Measurements from ENCODE around the gene MILR1. TPM values are rescaled to one million over a fixed set of nuclear protein-coding genes. Genes with fewer than 3 reads are reported as not detected.

Gene MILR1
- total RNA-seq, 1 donor from 2014 or later, result 0.82 TPM

- FAIRE-seq, result no peak
These were observed 52.2 kb downstream of the MILR1 start for GRCh38 chr17:64500862-64501765.

DNA sequence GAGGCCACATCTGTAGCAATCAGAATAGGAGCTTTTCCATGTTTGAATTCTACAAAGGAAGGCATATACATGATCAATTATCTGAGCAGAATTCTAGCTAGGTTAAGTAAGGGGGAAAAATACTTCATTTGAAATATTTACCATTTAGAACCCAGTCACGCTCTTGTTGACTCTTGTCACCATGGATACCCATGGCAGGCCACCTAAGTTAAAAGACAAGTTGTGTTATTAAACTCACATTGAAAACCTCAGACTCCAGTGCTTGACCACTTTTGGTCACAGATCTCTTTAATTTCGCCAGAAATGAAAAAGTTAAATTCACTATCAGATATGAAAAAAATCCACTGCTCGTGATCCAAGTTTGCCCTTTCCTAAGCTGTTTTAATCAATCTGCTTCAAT, 53.1 kb downstream of the MILR1 start:
- DNase-seq (ENCODE audit: low spot score in 2 of 2), result no peak

More at GRCh38 chr17:64500862-64501765, 52.2 kb downstream of the MILR1 start:
- DNase-seq (ENCODE audit: low spot score in 2 of 2), result no peak

DNA sequence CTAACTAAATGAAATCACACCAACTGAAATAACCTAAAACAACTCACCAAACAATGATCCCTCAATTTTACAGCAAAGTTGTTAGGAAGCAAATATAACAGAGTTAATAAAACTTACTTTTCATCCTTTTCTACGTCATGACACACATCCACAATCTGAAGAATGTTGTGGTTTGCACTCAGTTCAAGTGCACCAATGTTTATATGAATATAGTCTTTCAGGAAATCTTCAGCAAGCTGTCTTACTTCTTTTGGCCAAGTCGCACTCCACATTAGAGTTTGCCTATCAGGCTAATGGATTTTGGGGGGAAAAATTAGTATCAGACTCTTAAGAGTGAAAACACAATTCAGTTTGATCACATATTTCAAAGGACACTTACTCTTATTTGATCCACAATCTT, 53.9 kb downstream of the MILR1 start:
- no peak for DNase-seq (ENCODE audit: low spot score in 2 of 2)

More for the DNA sequence above, 53.1 kb downstream of the MILR1 start:
- no peak for FAIRE-seq

DNA sequence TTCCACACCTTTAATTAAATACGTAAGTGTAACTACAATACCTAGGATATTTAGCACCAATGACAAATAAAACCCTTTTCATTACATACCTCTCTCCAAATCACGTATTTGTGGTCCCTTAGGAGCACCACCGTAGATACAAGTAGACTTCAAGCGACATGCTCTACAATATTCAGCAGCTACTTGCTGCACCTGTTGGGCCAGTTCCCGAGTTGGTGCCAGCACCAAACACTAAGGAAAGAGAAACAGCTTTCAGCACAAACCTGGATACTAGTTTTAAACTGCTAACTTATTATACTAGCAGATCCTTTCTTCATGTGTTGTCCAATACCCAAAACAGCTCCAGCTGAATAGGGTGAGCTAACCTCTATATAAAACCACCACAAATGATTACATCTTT, 54.4 kb downstream of the MILR1 start:
- FAIRE-seq, result no peak
- no peak for DNase-seq (ENCODE audit: low spot score in 2 of 2)

More for the DNA sequence above, 53.9 kb downstream of the MILR1 start:
- FAIRE-seq, result no peak

DNA sequence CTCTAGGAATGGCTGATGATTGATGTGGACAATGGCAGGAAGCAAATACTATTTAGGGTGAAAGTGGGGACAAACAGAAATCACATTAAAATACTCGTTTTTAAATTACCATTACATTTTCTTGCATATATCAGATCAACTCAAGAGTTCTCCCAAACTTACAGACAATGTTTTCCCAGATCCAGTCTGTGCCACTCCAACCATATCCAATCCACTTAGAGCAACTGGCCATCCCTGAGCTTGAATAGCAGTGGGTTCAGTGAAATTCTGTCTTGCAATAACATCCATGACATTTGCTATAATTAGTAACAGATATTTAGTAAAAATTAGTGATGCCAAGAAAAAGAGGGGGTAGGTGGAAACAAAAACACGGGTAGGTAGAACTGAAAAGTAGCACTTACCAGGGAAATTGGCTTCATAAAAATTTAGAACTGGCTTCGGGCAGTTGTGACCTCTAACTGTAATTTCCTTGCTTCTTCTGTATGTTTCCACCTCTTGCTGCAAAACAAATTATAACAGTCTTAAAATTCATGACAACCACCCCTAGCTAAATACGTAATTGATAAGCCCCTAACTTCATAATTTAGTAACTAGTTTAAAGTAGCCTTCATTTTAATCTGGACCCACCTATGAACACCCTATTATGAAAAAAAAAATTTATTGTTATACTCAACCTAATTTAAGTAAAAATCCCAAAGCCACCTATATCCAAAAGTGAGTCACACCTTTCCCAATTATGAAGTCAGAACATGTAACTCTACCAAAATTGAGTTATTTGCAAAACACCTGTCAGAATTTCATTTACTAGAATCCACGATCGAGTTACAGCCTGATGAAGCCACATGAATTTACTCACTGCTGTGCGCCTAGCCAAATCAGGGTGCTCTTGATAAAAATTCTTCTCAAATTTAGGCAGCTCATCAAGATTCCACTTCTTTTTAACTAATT, 55.2 kb downstream of the MILR1 start:
- FAIRE-seq (no peak), DNase-seq (ENCODE audit: low spot score in 2 of 2) (no peak)

DNA sequence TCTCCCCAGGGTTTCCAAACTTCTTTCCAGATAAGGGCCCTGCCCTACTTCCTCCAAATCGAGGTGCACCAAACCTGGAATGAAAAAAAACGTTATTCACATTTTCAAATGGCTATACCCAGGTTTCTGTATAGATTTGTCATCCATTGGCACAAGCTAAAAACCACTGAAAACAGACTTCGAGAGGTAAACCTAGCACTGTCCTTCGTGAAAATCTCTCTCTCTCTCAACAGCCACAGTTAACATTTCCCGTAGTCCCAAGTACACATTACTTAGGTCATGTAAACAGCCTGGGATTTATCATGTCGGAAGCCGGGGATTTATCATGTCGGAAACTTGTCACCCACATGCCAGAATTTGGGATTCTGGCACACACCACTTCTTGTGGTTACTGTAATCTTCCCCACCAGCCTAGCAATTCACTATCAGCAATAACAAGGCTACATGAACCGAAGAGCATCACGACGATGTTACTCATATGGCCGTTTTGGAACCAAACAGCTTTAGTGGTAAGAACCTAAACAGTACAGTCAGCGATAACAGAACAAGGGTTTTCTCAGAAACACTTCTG, 55.9 kb downstream of the MILR1 start:
- no peak for FAIRE-seq
- DNase-seq (ENCODE audit: low spot score in 2 of 2), result no peak

DNA sequence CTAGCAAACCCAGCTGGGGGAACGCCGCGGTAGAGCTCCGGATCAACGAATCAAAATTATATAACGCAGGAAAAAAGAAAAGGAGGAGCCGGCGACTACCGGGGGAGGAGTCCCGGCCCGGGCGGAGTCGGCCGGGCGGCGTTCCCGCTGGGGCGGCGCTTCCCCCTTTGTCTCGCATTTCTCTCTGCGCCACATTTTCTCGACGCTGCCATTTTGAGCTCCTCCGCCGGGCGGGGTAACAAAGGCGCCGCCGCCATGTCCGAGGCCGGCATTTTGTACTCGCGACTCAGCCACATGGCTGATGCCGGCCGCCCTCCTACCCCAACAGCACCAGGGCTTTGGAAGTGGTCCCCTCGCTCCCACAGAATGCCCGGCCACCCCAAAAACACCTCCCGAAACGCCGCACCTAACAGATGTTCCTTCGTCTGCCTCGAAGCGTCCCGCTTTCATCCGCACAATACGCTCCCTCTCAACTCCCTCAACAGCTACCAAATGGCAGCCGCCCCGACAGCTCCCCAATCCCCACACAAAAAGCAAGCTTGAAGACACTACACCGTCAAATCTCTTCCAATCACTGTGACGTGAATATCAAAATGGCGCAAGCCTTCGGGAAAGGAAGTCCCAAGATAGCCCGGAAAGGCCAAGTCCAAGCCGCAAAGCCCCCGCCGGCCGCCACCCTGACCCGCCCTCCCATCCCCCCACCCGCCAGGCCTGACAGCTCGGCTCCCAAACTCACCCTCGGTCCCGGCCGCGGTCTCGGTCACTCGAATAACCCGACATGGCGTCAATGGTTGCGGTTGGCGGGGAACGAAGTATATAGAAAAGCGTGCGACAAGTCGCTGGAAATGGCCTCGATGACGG, 56.7 kb downstream of the MILR1 start:
- DNase-seq (ENCODE audit: low spot score in 2 of 2) (peak; percentile 79 to 82), FAIRE-seq (no peak)

DNA sequence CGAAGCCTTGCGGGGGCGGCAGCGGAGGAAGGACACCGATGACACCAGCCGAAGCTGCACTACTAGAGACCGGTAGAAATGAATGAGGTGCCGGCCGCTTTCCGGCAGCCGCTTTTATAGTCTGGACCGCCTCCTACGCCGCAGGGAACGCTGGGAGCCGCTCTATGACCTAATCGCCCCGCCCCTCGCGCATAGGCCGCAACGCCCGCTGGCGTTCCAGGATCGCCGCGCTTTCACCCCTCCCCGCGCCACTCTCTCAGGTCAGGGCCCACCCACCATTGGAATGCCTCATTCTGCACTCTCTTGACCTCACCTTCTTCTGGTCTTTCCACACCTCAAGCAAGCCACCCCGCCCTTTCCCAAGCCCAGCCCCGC, 57.3 kb downstream of the MILR1 start, which contains the start of gene DDX5:
DDX5 (minus strand) TSS at position 89 of the 375 bp plus-strand sequence. CDS start 170 bp downstream, outside the sequence.
- FAIRE-seq, result no peak
- peak; percentile 91 for DNase-seq (ENCODE audit: low spot score in 2 of 2)

- FAIRE-seq (no peak), DNase-seq (ENCODE audit: low spot score in 2 of 2) (peak; percentile 84 to 88)
These were observed 57.9 kb downstream of the MILR1 start, which contains the start of gene CEP95 for GRCh38 chr17:64506576-64507412. Gene CEP95 (plus strand): TSS chr17:64506977. CDS start chr17:64507098, 121 bp downstream.

DNA sequence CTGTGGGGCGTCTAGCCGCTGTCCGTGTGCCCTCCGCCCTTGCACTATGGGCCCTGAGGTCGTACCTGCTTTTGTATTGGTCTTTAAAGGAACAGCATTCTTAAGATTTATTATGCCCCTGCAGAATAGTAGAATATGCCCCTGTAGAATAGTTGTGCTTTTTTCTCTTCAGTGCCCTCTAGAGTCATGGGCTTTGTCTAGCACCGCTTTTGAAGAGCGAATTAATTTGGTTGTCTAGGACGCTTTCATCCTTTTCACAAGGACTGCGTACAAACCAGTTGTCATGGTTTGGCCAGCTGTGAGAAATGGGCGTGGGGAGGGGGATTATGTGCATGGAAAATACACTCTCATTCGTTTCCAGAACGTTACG, 58.5 kb downstream of the MILR1 start:
- peak; percentile 43 to 46 for DNase-seq (ENCODE audit: low spot score in 2 of 2)
- no peak for FAIRE-seq

GRCh38 chr17:64508683-64509082, 59.8 kb downstream of the MILR1 start:
- no peak for DNase-seq (ENCODE audit: low spot score in 2 of 2)
- no peak for FAIRE-seq

DNA sequence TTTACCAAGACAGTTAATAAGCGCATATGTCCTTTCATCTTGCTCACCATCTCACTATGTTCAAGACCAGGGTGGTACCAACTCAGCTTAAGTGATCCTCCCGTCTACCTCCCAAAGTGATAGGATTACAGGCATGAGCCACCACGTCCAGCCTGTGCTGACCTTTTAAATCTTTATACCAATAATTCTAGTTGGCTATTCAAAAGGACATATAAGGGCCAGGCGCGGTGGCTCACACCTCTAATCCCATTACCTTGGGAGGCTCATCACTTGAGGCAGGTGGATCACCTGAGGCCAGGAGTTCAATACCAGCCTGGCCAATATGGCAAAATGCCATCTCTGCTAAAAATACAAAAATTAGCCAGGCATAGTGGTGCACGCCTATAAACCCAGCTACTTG, 60.3 kb downstream of the MILR1 start:
- FAIRE-seq (no peak), DNase-seq (ENCODE audit: low spot score in 2 of 2) (no peak)

DNA sequence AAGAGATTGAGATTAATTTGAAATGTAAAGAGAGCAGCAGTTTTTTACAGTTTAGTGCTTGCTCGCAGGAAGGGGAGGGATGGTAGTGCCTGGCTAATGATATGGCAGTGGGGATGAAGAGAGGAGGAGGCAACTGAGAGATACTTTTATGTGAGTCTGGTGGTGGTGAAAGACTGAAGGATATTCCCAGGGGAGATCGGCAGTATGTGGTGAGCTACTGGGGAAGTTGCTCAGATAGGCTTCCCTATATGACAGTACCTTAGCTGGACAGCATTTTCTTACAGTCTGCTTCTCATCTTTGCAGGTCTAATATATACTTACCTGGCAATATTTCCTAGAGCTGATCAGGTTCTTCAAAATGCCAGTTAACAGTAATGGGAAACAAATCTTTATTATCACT, 66.5 kb downstream of the MILR1 start:
- FAIRE-seq, result no peak
- no peak for DNase-seq (ENCODE audit: low spot score in 2 of 2)

GRCh38 chr17:64515829-64516228, 66.9 kb downstream of the MILR1 start:
- FAIRE-seq (no peak), DNase-seq (ENCODE audit: low spot score in 2 of 2) (no peak)

Small RNA genes lying within 50 kb of the gene (small RNA-seq; reads per million reads assigned to genes)
- not detected for gene ATP5MFP4
- not detected for gene MIR1273E

Other genes with a start within 250 kb of the MILR1 start
- gene TEX2, start 185.9 kb upstream of the MILR1 start, total RNA-seq, result 31.8 TPM
- gene PECAM1, start 58.3 kb upstream of the MILR1 start, total RNA-seq, result 6.9 TPM
- 13.5 TPM for gene POLG2, start 47.9 kb downstream of the MILR1 start, total RNA-seq
- gene DDX5, start 57.2 kb downstream of the MILR1 start, total RNA-seq, result 416 TPM
- gene CEP95, start 57.9 kb downstream of the MILR1 start, total RNA-seq, result 88.0 TPM
- gene SMURF2, start 213.2 kb downstream of the MILR1 start, total RNA-seq, result 64.0 TPM

Data from frontal cortex (tissue), 4 donors.